OCI-LY7 (cell line): Measurements from ENCODE around the gene GNAL. TPM values are rescaled to one million over a fixed set of nuclear protein-coding genes. Genes with fewer than 3 reads are reported as not detected.
"Not testable (repeated sequence)": the region's sequence is repeated elsewhere in the genome, so short reads cannot be mapped to it uniquely, and the experiment has no call there.

Source experiments
- Bru-seq: library from RNA; stranded (reverse); fragments of 400-500 nt; gene quantifications from one replicate; lab custom pipeline; 2021; lab: Mats Ljungman, UMichigan
- BruChase-seq, 2 experiments: library from RNA; stranded (reverse); fragments of 400-500 nt; gene quantifications; one replicate each; lab custom pipeline; 2021; lab: Mats Ljungman, UMichigan
- BruUV-seq: library from RNA; stranded (reverse); fragments of 400-500 nt; replicated peaks from 2 replicates; lab custom pipeline; 2021; lab: Mats Ljungman, UMichigan
- CTCF ChIA-PET: fragments of 300-600 bp; sonication (Branson Sonifier 250); formaldehyde crosslinking; loops from one replicate; lab custom pipeline; 2022; ENCODE audit warnings: antibody characterized with exemption; ENCODE audit not compliant: unreplicated experiment; lab: Charles Lee
- POLR2A ChIA-PET: fragments of 300-600 bp; sonication (Branson Sonifier 250); formaldehyde crosslinking; loops from one replicate; lab custom pipeline; 2022; ENCODE audit warnings: antibody characterized with exemption; lab: Charles Lee
- DNase-seq: peaks from one replicate; pipeline ENCODE4 v3.0.0-alpha.2; 2015; ENCODE audit warnings: low spot score
- H2AFZ ChIP-seq: fragments of 200-600 bp; sonication (generic), shearing (Covaris generic); 2 replicates; pipeline ENCODE4 v1.6.1; 2014; ENCODE audit warnings: mild to moderate bottlenecking, antibody characterized with exemption, low read length, moderate library complexity
- H3K27ac ChIP-seq: fragments of 200-600 bp; sonication (generic); 2 replicates; pipeline ENCODE4 v1.5.1; 2014; ENCODE audit warnings: mixed run types, low read depth, mild to moderate bottlenecking, moderate library complexity, low read length, inconsistent platforms; ENCODE audit not compliant: poor library complexity, severe bottlenecking
- H3K36me3 ChIP-seq: fragments of 200-600 bp; sonication (generic); 2 replicates; pipeline ENCODE4 v1.6.1; 2014; ENCODE audit warnings: mild to moderate bottlenecking, antibody characterized with exemption, low read length, moderate library complexity, mixed read lengths; ENCODE audit not compliant: insufficient read depth
- H3K4me1 ChIP-seq: fragments of 200-600 bp; sonication (generic); 2 replicates; pipeline ENCODE4 v1.5.1; 2014; ENCODE audit warnings: mild to moderate bottlenecking, low read length; ENCODE audit not compliant: insufficient read depth, poor library complexity, severe bottlenecking
- H3K4me2 ChIP-seq: fragments of 200-600 bp; sonication (generic); 2 replicates; pipeline ENCODE4 v1.6.1; 2014; ENCODE audit warnings: mild to moderate bottlenecking, low read length
- H3K4me3 ChIP-seq: fragments of 200-600 bp; sonication (generic); 2 replicates; pipeline ENCODE4 v1.5.1; 2014; ENCODE audit warnings: mild to moderate bottlenecking, low read depth, low read length; ENCODE audit not compliant: poor library complexity, severe bottlenecking
- H3K79me2 ChIP-seq: fragments of 200-600 bp; sonication (generic); 2 replicates; pipeline ENCODE4 v1.6.1; 2016; ENCODE audit warnings: low read depth, mild to moderate bottlenecking, low read length, moderate library complexity, mixed read lengths; ENCODE audit not compliant: insufficient read depth
- H3K9me2 ChIP-seq: fragments of 200-600 bp; sonication (generic); 2 replicates; pipeline ENCODE4 v1.6.1; 2016; ENCODE audit warnings: mild to moderate bottlenecking, low read length, mixed read lengths; ENCODE audit not compliant: insufficient read depth
- H3K9me3 ChIP-seq: fragments of 200-600 bp; sonication (generic); 2 replicates; pipeline ENCODE4 v1.6.1; 2014; ENCODE audit warnings: mild to moderate bottlenecking, mixed run types, low read length, mixed read lengths
- H4K20me1 ChIP-seq: fragments of 200-600 bp; sonication (generic); 2 replicates; pipeline ENCODE4 v1.6.1; 2014; ENCODE audit warnings: mild to moderate bottlenecking, antibody characterized with exemption, low read length, moderate library complexity, mixed read lengths; ENCODE audit not compliant: insufficient read depth
- EZH2phosphoT487 ChIP-seq: fragments of 200-600 bp; sonication (generic); IDR thresholded peaks from 2 replicates; pipeline ENCODE4 v1.6.1; 2018; ENCODE audit warnings: low read depth, borderline replicate concordance, mild to moderate bottlenecking, mixed run types, antibody characterized with exemption, low read length, moderate library complexity, mixed read lengths
- intact Hi-C: fragments of 100-400 bp; cut with micrococcal nuclease; formaldehyde crosslinking; loops from one replicate; pipeline ENCODE4 v1.10.0; 2022; ENCODE audit not compliant: unreplicated experiment
- long read RNA-seq: library from polyadenylated mRNA; stranded (forward); transcript quantifications from one replicate; pipeline ENCODE4 v2.0.0, GENCODE V29; 2022
- total RNA-seq, 2 experiments: library from RNA; depleted of rRNA in 1 of 2; stranded (reverse); fragments of >200 nt in 1 of 2; shearing (Covaris generic) in 1 of 2; gene quantifications; 2 replicates each; pipeline ENCODE4 v1.2.3, GENCODE V29; 2014 to 2022
- TF ChIP-seq, protein P1 (sequence below): fragments of 200-600 bp; sonication (generic); conservative IDR thresholded peaks from 2 replicates; pipeline ENCODE4 v1.5.1; 2014; ENCODE audit warnings: mild to moderate bottlenecking, antibody characterized with exemption, low read length, moderate library complexity, mixed read lengths

Gene GNAL
- total RNA-seq (2014; rRNA removed; shearing (Covaris generic)) (0.03 TPM in 2 replicates), total RNA-seq (2022) (0.25 and 0.28 TPM in 2 replicates), Bru-seq, nascent RNA (percentile 18 among the genes with signal in this experiment), BruChase-seq, experiment 1, labeled RNA remaining after a 6-hour chase (percentile 16 among the genes with signal in this experiment), BruChase-seq, experiment 2, labeled RNA remaining after a 2-hour chase (percentile 13 among the genes with signal in this experiment)
- long read RNA-seq, result 0 reads

- POLR2A ChIA-PET, result no interaction called here
- H3K4me2 ChIP-seq, result peak within 1 kb of the TSS; percentile 53
Measured at GRCh38 chr18:11688972-11689668, at the start of gene GNAL. GNAL (plus strand) TSS chr18:11689264; CDS start chr18:11689564, 300 bp downstream.

GRCh38 chr18:11647310-11647709, 41.8 kb upstream of the GNAL start:
- H3K36me3 ChIP-seq, DNase-seq, H3K9me2 ChIP-seq, H3K27ac ChIP-seq, H3K4me3 ChIP-seq, H3K4me1 ChIP-seq, H3K79me2 ChIP-seq, H4K20me1 ChIP-seq, intact Hi-C loops, H3K4me2 ChIP-seq, H2AFZ ChIP-seq, CTCF ChIA-PET, BruUV-seq: not testable (repeated sequence)
- peaks cover 14% of the 10 kb centered on the region for H3K9me3 ChIP-seq
- POLR2A ChIA-PET, result interaction anchor here (0.6 to 0.7 kb wide), 2 partner anchors 19 to 1291 kb away, joined by 3 read pairs; no protein-coding TSS in a partner anchor

More at GRCh38 chr18:11688972-11689668, at the start of gene GNAL:
- Histone ChIP-seq H3K4me1 (peaks cover 4% of the 10 kb centered on the region), H3K36me3 (no peaks in the 10 kb centered on the region), H3K79me2 (no peaks in the 10 kb centered on the region), H3K4me3 (peak within 1 kb of the TSS; percentile 42), H3K9me3 (no peaks in the 10 kb centered on the region), H4K20me1 (no peaks in the 10 kb centered on the region), H3K9me2 (no peaks in the 10 kb centered on the region), H3K27ac (no peak within 1 kb of the TSS), H2AFZ (peak within 1 kb of the TSS; percentile 36; the same call in 1 of the 2 replicates)
- CTCF ChIA-PET, result no interaction called here
- peak; percentile 41 for DNase-seq
- intact Hi-C loops, result no loop called here
- no TSS peak for BruUV-seq
- no peak; the same call in 1 of the 2 replicates for TF ChIP-seq EZH2phosphoT487
- TF ChIP-seq, protein P1, sequence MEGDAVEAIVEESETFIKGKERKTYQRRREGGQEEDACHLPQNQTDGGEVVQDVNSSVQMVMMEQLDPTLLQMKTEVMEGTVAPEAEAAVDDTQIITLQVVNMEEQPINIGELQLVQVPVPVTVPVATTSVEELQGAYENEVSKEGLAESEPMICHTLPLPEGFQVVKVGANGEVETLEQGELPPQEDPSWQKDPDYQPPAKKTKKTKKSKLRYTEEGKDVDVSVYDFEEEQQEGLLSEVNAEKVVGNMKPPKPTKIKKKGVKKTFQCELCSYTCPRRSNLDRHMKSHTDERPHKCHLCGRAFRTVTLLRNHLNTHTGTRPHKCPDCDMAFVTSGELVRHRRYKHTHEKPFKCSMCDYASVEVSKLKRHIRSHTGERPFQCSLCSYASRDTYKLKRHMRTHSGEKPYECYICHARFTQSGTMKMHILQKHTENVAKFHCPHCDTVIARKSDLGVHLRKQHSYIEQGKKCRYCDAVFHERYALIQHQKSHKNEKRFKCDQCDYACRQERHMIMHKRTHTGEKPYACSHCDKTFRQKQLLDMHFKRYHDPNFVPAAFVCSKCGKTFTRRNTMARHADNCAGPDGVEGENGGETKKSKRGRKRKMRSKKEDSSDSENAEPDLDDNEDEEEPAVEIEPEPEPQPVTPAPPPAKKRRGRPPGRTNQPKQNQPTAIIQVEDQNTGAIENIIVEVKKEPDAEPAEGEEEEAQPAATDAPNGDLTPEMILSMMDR, result no peak

DNA sequence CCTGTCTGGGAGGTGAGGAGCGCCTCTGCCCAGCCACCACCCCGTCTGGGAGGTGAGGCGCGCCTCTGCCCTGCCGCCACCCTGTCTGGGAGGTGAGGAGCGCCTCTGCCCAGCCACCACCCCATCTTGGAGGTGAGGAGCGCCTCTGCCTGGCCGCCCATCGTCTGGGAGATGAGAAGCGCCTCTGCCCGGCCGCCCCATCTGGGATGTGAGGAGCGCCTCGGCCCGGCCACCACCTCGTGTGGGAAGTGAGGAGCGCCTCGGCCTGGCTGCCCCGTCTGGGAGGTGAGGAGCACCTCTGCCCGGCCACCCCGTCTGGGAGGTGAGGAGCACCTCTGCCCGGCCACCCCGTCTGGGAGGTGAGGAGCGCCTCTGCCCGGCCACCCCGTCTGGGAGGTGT, 41.3 kb upstream of the GNAL start:
- peaks cover 14% of the 10 kb centered on the region for H3K9me3 ChIP-seq
- H3K79me2 ChIP-seq, H2AFZ ChIP-seq, CTCF ChIA-PET, POLR2A ChIA-PET, intact Hi-C loops, H4K20me1 ChIP-seq, H3K9me2 ChIP-seq, H3K4me3 ChIP-seq, DNase-seq, H3K4me1 ChIP-seq, BruUV-seq, H3K36me3 ChIP-seq, H3K4me2 ChIP-seq, H3K27ac ChIP-seq: not testable (repeated sequence)
